NCI-H1417 (cell line): ENCODE measurements around the gene CEBPE.
"Not testable (repeated sequence)": the region's sequence is repeated elsewhere in the genome, so short reads cannot be mapped to it uniquely, and the experiment has no call there.

Source experiments
- DNase-seq, 3 experiments: peaks; one replicate each; lab custom pipeline; 2025; lab: John Stamatoyannopoulos, UW

CEBPE gene

DNA sequence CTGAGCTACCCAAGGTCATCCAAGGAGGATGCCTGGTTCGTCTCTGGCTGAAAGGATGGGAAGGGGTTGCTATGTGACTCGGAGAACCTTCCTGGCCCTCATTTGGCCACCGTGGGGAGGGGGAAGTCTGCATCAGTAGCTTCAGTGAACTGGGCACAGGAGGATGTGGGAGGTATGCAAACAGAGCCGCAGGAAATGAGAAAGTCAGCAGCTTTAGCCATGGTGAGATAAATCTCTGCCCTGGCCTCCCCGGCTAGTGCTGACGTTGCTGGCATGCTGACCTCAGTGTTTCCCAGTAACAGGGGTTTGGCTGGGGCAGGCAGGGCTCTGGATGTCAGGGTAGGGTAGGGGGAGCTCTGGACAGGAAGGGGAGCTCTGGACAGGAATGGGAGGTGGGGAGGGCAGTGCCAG is 2.3 kb upstream of the CEBPE start:
- peak in 2 of 3 experiments; percentile 38 to 59 for DNase-seq

DNA sequence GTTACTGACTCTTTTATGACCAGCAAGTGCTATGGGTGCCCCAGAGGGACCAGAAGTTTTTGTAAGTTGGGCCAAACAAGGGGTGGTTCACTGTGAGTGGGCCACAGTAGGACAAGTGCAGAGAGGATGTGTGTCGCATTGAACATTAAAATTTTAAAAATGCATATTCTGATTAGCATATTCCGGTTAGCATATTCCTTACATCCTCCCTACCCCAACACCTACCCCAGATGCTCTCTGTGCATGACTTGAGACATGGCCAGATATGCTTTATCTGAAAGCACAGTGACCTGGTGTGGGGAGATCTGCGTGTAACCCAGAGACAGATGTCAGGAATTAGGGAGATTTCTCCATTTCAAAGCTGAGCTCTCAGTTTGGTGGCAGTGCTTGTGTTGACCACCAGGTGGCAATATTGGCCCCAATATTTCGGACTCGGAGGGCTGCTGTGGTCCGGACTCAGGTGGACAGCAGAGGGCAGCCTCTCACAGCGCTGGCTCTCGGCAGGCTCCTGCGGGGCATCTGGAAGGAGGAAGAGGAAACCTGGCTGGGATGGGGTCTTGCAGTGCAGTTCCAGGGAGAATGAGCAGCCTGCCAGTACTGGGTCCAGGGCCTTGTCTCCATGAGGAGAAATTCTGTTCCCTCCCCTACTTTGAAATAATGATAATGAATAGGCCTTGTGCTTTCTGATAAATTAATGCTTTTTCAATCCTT is 1.6 kb upstream of the CEBPE start:
- DNase-seq: peak; percentile 82 to 95 (median 90)

DNA sequence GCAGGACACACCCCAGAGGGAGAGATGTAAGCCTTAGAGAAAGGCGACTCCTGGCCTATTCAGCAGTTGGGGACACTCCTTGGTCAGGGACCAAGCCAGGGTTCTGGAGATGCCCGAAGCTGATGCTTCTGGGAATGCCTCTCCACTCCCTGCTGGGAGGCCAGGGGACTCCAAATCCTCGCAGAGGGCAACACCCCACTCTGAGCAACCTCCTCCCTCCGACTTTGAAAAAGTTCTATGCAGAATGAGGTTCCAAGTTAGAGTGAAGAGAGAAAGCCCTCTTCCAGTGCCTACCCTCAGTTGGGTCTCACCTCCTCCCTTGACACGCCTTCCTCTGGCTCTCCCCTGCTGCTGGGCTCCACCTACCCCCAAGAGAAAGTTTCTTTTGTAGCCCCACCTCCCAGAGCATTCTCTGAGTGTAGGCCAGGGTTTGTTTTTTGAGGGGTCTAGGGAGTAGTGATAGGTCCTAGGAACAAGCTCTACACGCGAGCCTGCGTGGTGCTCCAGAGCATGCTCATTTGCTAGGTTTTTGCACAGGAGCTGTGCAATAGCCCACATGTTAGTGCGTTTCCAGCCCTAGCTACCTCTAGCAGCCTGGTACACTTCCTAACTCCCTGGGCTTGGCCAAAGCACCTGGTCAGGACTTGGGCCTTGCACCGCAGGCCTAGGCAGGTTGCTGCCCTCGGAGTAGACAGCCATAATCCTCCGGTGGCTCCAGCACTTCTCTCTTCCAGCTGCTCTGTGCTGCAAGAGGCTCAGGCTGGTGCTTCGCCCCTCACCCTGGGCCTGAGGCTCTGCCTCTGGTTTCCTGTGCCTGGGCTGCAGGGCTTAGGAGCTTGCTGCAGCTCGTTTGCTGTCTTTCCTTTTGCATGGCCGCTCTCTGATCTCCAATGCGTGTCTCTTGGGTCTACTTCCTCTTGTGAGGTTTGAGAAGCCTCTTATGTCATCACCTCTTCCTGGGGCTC is 590 bp upstream of the CEBPE start:
- DNase-seq: no peak

DNA sequence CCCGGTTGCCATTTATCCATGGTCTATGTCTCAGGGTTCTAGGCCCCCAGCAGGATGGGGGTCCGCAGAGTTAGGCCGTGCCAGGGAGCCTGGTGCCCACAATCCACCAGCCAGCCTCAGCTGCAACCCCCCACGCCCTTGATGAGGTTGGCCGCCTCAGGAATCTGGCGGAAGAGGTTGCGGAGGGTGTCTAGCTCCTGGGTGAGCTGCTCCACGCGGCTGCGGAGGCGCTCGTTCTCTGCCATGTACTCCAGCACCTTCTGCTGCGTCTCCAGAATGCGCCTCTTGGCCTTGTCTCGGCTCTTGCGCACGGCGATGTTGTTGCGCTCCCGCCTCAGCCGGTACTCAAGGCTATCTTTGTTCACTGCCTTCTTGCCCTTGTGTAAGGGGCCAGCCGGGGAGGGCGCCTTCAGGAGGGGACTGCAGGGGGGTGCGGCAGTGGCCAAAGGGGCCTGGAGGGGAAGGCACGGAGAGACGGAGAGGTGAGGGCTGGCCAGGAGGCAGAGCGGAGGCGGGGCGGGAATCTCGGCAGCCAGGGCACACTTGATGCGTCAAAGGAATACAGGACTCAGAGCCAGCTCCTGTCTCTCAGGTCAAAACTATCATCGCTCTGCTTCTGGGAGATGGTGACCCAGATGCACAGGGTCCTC is 1.6 kb downstream of the CEBPE start:
- no peak for DNase-seq

DNA sequence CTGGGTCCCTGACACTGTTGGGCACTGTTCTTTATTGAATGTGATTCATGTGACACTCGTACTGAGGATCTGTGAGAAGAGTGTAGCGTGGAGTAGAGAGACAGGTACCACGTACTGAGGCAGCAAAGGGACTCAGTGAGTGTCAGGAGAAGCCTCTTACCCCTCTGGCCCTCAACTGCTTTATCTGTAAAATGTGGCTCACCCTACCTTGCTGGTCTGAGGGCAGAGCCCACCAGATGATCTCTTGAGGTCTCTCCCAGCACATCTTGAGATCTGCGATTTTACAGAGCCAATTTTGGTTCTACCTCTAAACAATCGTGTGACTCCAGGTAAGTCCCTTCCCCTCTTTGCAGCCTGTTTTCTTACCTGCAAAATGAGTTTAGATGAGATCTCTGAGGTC is 3.1 kb downstream of the CEBPE start:
- DNase-seq: no peak

DNA sequence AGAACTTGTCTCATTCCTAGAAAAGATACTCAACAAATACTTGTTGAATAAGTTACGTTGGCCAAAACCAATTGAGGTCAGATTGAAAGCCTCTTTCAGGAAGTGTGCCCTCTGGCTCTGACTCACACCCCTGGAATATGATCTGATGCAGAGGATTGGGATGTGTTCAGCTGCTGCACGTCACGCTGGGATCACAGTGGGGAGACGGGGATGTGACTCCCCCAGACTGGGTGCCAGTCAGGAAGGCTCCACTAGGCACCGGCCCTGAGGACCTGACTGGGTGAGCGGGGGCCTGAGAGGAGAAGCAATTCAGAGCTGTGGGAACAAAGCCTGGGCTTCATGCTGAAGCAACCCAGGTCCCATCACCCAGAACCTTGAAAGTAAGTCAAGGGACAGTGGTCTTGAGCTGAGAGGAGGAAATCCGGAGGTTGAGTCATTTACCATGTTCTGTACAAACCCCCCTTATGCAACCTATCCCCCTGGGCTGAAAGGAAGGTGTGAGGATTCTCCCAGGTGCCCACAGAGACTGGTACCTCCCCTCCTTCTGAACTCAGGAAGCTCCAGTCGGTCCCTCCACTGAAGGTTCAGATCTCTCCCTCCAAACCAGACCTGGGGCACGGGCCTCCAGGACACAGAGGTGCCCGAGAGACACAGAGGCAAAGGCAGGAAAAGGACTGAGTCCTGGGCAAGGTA is 3.9 kb downstream of the CEBPE start:
- peak in 1 of 3 experiments; percentile 18 for DNase-seq

DNA sequence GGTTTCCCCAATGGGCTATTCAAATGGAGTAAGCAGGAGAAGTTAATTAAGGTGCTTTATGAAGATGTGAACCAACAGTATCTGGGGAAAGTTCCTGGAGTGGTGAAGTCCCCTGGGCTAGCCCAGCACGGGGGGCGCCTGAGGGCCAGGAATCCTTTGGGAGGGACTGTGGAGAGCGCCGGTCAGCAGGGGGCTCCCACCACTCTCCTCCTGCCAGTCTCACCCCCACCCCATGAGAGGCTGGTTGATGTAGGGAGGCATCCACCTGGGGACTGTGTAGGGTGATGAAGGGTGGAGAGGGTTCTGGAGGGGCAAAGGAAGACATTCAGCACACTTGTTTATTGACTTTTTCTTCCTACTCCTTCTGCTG is 4.4 kb downstream of the CEBPE start:
- no peak for DNase-seq

DNA sequence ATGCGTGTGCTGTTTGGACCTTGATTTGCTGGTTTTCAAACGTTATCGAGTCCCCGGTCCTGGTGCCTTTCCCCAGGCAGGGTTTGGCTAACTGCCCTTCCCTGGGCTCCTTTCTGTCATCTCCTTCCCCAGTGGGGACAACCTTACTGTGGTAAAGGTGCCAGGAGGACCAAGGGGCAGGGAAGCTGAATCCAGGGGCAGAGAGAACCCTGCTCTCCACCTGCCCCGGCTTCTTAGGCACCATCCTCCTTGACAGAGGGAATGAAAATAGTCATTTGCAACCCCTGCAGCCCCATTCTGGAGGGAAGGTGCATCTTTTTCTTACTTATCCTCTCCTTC is 5.0 kb downstream of the CEBPE start:
- no peak for DNase-seq

DNA sequence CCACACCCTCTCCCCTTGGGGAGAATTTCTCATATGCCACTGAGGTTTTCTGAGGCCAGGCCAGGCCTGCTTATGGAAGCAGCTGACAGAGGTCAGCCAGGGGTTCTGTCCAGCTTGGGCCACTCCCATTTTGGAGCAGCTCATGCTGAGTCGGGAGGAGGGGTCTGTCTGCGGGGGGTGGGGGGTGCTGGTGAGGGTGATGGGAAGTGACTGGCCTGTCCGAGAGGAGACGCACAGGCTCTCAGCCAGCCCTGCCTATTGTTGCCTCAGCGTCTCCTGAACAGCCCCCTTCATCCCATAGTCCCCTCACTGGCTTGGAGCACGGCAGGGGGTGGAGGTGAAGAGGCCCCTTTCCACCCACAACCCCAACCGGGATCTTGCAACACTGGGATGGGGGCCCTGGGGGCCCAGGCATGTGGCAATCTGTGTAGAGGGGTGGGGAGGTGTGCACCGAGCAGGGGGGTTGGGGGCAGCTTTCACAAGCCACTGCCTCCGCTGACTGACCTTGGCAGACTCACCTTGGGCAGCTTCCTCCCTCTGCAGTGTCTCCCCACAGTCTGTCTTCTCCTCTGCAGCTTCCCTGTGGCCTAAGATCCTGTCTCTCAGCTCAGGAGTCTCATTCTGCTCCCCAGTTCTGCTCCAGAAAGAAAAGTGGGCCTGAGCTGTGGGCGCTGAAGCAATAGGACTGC is 5.5 kb downstream of the CEBPE start:
- no peak for DNase-seq

DNA sequence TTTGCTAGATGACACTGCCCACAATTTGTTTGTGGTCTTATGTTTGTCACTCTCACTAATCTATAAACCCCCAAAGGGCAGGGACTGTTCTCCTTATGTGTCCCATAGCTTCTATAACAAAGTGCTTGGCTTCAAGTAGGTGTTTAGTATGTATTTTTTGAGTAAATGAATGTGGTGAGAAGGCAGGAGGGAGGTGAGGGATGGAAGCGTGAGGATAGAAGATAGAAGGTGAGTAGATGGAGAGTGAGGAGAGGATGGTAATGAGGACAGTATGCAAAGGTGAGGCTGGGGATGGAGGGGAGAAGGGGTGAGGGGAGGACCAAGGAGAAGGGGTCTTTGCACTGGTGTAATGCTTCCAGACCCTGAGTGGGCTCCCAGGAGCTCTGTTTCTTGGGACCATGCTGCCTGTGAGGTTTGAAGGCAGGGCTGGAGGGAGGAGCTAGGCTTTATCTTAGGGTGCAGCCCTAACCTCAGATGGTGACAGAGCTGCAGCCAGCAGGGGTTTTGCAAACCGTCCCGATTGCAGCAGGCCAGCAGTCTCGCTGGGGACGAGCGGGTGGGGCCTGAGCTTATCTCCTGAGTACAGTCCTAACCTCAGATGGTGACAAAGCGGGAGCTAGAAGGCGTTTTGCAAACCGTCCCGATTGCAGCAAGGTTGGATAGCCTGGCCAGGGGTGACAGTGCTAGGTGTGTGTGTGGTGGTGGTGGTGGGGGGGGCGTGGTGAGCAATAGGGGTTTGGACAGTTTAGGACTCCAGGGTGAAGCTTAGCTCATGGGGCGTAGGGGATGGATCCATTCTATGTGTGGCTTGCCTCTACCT is 6.5 kb downstream of the CEBPE start:
- no peak for DNase-seq

DNA sequence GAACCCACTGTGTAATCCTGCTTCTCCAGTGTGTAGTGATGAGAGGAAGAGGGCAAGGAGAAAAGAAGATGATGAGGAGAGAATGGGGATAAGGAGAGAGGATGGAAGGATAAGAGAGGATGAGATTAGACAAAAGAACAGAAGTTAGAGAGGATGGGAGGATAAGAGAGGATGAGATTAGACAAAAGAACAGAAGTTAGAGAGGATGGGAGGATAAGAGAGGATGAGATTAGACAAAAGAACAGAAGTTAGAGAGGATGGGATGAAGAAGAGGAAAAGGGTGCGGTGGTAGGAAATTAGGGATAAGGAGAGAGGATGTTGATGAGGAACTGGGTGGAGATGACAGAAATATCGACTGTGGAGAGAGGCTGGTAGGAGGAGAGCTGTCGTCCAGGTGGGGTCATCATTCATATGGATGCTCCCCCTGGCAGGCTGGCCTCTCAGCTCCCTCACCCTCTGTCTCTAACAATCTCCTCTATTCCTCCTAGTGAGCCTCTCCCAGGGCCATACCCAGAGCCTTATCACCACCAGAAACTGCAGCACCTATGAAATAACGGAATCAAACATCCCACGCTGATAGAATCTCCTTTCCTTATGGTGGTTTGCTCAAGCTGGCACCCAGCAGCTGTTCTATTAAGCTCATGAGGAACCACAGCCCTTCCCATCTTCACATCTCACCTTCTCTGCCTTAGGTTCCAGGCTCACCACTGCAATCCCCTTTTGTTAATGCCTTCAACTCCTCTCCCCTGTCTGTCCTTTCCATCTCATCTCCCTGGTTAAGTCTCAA is 8.3 kb downstream of the CEBPE start:
- no peak for DNase-seq

DNA sequence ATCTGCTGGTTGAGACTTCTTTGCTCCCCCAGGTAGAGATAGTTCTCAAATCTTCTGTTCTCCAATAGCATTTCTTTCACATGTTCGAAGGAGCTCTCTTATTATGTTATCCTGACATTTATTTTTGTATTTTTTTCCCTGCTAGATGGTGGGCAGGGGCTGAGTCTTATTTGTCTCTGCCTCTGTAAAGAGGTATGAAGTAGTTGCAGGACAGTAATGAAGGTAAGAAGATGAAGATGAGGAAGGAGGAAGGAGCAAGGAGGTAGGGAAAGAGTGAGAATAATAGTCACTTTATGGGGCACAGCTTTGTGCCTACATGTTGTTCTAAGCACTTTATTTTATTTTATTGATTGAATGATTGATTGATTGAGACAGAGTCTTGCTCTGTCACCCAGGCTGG is 9.3 kb downstream of the CEBPE start:
- DNase-seq: no peak

DNA sequence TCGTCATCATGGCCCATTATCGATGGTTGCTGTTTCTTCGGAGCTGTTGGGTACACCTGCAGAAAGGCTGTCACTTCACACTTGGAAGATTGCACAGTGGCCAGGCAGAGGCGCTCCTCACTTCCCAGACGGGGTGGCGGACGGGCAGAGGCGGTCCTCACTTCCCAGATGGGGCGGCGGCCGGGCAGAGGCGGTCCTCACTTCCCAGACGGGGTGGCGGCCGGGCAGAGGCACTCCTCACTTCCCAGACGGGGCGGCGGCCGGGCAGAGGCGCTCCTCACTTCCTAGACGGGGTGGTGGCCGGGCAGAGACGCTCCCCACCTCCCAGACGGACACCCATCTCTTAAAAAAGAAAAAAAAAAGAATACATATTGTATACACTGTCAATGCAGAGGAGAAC is 10.9 kb downstream of the CEBPE start:
- not testable (repeated sequence) for DNase-seq

DNA sequence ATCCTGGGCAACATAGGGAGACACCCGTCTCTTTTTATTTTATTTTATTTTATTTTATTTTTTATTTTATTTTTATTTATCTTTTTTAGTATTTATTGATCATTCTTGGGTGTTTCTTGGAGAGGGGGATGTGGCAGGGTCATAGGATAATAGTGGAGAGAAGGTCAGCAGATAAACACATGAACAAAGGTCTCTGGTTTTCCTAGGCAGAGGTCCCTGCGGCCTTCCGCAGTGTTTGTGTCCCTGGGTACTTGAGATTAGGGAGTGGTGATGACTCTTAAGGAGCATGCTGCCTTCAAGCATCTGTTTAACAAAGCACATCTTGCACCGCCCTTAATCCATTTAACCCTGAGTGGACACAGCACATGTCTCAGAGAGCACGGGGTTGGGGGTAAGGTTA is 11.4 kb downstream of the CEBPE start:
- DNase-seq: not testable (repeated sequence)

DNA sequence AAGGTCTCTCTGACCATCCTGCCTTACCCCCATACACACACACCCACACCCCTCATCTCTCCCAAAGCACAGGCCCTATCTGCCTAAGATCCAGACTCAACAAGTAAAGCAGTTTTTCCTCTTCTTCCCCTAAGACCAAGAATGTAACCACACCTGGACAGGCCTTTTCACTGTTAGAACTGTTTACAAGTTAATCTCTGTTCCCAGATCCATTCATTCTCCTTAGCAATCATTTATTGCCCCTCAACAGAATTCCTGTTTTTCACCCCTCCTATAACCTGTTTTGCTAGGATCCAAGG is 12.4 kb downstream of the CEBPE start:
- DNase-seq: no peak

DNA sequence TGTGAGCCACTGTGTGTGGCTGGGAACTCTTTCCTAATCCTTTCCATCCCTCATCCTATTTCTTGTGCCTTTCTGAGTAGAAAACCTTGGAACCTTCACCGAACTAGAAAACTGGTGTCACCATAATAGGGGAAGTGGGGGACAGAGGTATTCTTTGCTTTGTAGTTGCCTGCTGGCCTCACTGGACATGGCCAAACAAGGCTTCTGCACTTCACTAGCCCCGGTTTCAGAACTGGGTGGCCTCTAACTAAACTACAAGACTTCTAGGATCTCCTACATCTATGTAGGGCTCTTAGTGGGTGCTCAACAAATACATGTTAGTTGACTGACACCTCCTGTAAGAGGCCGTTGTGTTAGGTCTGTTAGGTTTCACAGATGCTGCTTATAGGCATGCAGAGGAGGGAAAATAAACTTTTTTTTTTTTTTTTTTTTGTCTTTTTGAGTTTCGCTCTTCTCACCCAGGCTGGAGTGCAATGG is 13.7 kb downstream of the CEBPE start:
- DNase-seq: no peak

DNA sequence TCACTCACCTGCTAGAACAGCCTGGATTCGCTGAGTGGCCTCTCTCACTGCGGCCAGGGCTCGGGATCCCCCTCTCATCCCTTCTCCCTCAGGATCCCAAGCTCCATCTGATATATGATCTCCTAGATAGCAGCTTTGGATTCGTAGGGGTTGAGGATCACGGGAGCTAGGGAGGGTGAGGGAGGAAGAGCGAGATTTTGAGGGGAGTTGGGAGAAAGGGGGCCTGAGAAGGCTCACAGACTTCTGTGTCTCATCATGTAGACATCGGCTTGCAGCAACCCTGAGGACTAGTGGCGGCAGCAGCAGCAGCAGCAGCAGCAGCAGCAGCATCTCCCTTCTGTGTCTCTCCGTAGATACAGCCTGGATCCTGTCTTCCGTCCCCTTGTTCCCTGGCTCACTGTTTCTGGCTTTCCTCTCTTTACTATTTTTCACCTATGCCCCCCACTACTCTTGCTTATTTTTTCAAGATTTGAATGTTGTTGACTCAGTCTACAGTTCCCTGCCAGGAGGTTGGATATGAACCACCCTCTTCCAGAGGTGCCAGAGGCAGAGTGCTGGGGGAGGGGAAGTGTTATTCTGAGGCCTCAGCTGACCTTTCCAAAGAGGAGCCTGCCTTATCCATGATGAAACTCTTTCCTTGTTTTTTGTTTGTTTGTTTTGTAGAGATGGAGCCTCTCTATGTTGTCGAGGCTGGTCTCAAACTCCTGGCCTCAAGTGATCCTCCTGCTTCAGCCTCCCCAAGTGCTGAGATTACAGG is 14.3 kb downstream of the CEBPE start, which contains the start of gene CIROP:
TSS of gene CIROP (minus strand) at position 399 of the 757 bp plus-strand sequence. CDS start at position 330, 69 bp downstream.
- no peak for DNase-seq

DNA sequence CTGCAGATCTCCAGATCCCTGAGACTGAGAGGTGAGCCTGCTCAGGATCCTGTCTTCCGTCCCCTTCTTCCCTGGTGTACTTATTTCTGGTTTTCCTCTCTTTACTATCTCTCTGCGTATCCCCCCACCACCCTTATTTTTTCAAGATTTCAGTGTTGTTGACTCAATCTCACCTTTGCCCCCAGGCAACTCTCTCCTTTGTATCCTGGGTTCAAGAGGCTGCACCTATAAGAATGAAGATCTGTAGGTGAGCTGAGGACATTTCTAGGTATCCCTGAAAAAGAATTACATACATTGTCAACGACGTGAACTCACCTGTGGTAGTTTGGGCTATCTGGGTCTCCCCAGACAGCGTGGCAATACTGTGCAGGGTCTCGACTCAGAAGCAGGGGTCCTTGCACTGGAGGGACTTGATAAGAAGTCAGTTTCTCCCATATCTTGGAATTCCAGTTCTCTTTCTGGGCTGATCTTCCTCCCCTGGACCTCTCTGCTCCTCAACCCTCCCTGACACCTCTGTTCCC is 14.9 kb downstream of the CEBPE start:
- DNase-seq: no peak

DNA sequence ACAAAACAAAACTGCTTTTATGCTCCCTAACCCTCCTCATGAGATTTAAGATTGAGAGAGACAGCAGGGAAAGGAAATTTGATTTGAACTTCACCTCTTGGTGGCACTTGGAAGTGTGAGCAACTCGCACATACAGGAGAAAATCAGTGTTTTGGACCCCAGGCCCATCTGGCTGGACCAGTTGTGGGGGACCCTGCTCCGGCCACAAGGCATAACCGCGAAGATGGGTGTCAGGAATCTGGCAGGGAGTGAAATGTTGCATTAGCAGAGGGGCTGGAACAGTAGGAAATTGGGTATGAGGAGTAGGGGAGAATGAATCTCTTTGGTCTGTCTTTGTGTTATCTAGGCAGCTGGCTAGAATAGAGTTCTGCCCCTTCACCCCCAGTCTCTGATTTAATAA is 15.5 kb downstream of the CEBPE start:
- no peak for DNase-seq
